AG04449 (cell line): ENCODE results near the gene WDHD1.
A peak's percentile ranks its signal among the peaks of the same experiment; 100 is the strongest.

Source experiments
- CTCF ChIA-PET: fragments of 350-600 bp; formaldehyde crosslinking; extraction: SDS; loops from one replicate; lab custom pipeline; 2021; ENCODE audit warnings: antibody characterized with exemption; lab: Yijun Ruan, JAX
- POLR2A ChIA-PET: fragments of 400-600, 350-600 bp; formaldehyde crosslinking; extraction: SDS; loops from one replicate; lab custom pipeline; 2020; ENCODE audit warnings: antibody characterized with exemption, inconsistent platforms; lab: Yijun Ruan, JAX
- DNase-seq: peaks from one replicate; pipeline ENCODE4 v3.0.0-alpha.2; 2010; ENCODE audit warnings: low read depth, low spot score
- H3K4me3 ChIP-seq: 2 replicates; pipeline ENCODE4 v1.5.1; 2011; ENCODE audit warnings: low read depth, mild to moderate bottlenecking, control low read depth, low read length
- CTCF ChIP-seq: IDR thresholded peaks from one replicate; pipeline ENCODE4 v1.5.1; 2011; ENCODE audit warnings: mild to moderate bottlenecking, moderate library complexity, low read length, control low read depth, inconsistent platforms; ENCODE audit not compliant: insufficient read depth; ENCODE audit errors: missing control alignments

The WDHD1 gene

DNA sequence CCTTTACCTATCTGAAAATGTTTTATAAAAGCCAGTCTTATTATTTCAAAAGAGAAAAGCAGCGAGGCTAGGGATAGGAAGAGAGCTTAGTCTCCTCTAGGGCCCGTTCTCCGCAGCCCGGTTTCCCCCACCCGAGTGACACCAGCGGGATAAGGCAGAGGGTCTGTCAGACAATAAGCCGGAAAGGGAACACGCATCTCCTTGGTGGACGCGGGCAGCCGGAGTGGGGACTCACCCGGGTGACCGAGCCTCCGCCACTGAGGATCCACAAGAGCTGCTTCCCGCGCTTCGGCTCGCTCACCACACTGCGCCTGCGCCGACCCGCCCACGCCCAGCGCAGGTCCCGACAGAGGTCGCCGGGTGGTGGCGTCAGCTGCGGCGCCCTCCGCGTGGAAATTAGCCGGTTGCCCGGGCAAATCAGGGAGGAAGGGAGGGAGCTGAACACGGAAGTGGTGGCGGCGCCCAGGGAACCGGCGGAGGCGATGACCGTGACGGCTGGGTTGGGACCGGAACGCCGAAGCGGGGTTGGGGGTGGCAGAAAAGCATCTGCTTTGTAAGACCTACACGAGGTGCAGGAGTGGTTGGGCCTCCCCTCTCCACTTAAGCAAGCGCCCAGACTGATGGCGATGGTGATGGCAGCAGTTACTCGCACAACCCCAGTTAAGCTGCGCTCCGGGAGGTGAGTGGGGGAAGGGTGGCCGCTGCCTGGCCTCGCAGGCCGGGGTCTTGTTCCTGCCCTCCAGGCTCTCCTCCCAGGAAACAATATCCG is at the start of gene WDHD1, which contains the start of gene SOCS4:
Gene WDHD1 (minus strand): TSS at position 307 of the 769 bp plus-strand sequence. CDS start 312 bp downstream, outside the sequence.
Gene SOCS4 (plus strand): TSS at position 444 of the 769 bp plus-strand sequence. CDS start 15,806 bp downstream, outside the sequence.
- H3K4me3 ChIP-seq: peak within 1 kb of the TSS; percentile 88
- peak; percentile 41 for DNase-seq
- peak; percentile 40 for TF ChIP-seq CTCF
- CTCF ChIA-PET: interaction anchor here (0.8 to 7.7 kb wide), 6 partner anchors 10 to 134 kb away, joined by 3 to 41 read pairs (median 6); partner anchors contain the start of gene MAPK1IP1L
- POLR2A ChIA-PET: interaction anchor here (0.5 to 1.3 kb wide), 7 partner anchors 8 to 105 kb away, joined by 3 to 7 read pairs (median 3); partner anchors contain the start of gene MAPK1IP1L

- ChIA-PET CTCF (interaction anchor here (0.7 to 2.6 kb wide), 4 partner anchors 10 to 16 kb away, joined by 3 to 28 read pairs (median 4); no protein-coding TSS in a partner anchor), POLR2A (no interaction called here)
- TF ChIP-seq CTCF: no peak
- no peak for DNase-seq
- no peak overlapping the region for H3K4me3 ChIP-seq
Observed at GRCh38 chr14:55075628-55076175, 48.8 kb upstream of the WDHD1 start.

DNA sequence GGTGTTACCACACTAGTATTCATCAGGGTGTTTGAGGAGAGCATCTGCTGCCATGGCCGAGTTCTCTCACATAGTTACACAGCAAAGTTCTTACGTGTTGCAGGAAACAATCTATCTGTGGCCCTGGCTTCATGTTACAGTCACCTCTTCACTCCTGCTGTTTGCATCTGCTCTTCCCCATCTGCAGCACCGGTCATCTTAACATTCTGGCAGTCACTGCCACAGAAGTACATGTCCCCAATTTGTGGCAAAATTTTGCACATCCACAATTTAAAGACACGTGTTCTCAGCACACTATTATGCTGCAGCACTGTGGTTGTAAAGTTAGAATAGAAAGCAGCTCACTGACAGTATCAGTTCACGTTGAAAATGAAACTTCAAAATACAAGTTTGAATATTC is 47.8 kb upstream of the WDHD1 start:
- DNase-seq: no peak
- ChIA-PET CTCF (interaction anchor here (0.7 to 2.0 kb wide), 3 partner anchors 13 to 86 kb away, joined by 4 to 6 read pairs (median 4); no protein-coding TSS in a partner anchor), POLR2A (no interaction called here)
- no peak for TF ChIP-seq CTCF
- H3K4me3 ChIP-seq: peak overlapping the region; percentile 26

DNA sequence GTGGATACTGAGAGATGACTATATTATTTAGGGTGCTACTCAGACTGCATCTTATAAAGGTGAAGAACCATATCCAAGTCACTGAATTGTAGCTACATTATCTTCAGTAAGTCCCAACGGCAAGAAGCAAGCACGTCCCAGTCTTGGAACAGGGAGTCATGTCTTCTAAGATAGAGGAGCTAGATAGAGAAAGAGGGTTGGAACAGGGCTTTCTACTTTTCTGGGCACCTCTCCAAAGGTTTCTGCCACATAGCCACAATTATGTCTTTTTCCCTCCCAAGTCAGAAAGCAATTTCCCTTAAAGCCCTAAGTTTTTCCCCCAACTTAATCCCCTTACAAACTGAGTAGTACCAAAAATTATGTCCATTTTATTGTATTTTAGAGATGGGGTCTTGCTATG is 47.0 kb upstream of the WDHD1 start:
- no peak for TF ChIP-seq CTCF
- ChIA-PET CTCF (interaction anchor here (2.0 kb wide), 1 partner anchor 87 kb away, joined by 6 read pairs; no protein-coding TSS in a partner anchor), POLR2A (interaction anchor here (2.7 kb wide), 1 partner anchor 22 kb away, joined by 12 read pairs; the partner anchor contains the start of gene MAPK1IP1L)
- DNase-seq: no peak
- no peak overlapping the region for H3K4me3 ChIP-seq

- no peak overlapping the region for H3K4me3 ChIP-seq
- CTCF ChIA-PET: interaction anchor here (0.6 to 3.8 kb wide), 11 partner anchors 9 to 127 kb away, joined by 3 to 33 read pairs (median 4); partner anchors contain the start of gene MAPK1IP1L
- POLR2A ChIA-PET: interaction anchor here (0.7 to 2.7 kb wide), 4 partner anchors 21 to 127 kb away, joined by 3 to 12 read pairs (median 8); partner anchors contain the start of gene MAPK1IP1L
- TF ChIP-seq CTCF: no peak
- DNase-seq: peak; percentile 90
Observed at GRCh38 chr14:55071870-55072640, 45.2 kb upstream of the WDHD1 start.
